Measurements from ENCODE around the gene MAPK4.

The MAPK4 gene

DNA sequence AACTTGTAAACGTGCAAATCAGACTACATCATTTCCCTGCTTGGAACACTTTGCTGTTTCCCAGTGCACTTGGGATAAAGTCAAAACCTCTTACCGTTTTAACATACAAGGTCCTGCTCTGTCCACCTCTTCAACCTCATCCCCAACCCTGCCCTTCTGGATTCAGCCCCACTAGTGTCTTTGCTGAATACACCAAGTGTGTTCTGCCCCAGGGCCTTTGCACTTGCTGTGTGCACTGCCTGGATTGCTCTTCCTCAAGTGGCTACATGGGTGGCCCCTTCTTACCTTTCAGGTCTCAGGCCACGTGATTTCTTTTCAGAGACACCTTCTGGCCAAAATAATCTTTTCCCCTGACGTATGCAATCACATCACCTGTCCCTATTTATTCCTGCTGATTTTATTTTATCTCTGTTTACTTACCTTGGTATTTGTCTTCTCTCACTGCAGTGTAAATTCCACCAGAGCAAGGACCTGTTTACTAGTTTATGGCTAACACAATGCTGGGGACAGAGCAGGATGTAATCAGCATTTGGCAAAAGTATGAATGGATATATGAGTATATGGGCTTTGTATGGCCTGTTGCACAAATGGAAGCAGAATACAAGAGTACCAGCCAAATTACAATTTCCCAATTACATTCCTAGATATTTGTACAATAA lies 63.9 kb downstream of the MAPK4 start:
- DNase-seq (ENCODE audit: low read depth): no peak

GRCh38 chr18:50624981-50625380 lies 65.1 kb downstream of the MAPK4 start:
- DNase-seq (ENCODE audit: low read depth): no peak

DNA sequence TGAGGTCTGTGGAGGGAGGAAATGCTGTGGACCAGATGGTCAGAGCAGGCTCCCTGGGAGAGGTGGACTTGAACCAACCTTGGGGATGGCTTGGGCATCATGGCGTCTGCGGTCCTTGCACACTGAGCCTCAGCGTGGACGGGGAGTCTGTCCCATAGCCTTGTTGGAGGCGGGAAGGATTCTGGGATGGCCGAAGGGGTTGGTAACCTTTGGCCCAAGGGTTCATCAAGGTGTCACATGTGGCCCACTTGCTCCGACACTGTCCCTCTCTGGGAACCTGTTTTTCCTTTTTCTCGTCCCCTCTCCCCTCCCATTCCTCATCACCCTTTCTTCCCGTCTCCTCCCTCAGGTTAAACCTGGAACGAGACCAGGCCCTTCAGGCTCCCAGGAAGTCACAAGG lies 66.4 kb downstream of the MAPK4 start:
- DNase-seq (ENCODE audit: low read depth): no peak

DNA sequence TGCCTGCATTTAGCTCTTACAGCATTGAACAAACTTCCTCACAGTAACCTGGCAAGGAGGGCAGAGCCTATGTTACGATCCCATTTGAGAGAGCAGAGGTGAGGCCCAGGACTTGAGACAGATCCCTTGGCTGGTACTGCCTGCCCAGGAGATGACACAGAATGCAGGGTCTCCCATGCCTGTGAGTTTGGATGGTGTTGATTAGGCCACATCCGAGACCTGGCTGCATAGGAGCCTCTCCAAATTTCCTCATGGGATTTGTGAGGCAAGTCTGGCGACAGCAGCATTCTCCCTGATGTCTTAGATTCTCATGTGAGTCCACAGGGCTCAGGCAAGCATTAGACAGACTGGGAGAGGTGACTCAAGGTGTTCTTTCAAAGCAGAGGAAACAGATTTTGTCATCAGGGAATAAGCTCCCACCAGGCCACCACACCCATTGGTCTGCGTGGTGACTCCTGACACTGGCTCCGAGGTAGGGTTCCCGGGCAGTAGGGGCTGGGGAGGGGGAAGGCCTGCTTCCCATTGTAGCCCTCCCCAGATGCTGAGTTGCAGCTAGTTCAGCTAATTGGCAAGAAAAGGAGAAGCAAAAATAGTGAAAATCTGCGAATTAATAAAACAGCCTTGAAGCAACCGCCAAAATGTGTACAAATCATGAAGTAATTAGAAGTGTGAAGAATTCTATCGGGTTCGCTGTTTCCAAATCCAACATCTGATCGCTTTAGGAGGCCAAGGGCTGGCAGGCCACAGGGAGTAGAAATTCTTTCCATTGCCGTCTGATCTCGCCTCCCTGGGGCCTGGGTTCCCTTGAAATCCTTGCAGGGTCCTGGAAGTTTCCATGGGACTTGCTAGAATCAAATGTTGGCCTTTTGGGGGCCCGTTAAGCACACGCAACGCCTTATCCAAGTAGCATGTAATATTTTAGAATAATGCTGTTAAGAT lies 68.0 kb downstream of the MAPK4 start:
- DNase-seq (ENCODE audit: low read depth): no peak

DNA sequence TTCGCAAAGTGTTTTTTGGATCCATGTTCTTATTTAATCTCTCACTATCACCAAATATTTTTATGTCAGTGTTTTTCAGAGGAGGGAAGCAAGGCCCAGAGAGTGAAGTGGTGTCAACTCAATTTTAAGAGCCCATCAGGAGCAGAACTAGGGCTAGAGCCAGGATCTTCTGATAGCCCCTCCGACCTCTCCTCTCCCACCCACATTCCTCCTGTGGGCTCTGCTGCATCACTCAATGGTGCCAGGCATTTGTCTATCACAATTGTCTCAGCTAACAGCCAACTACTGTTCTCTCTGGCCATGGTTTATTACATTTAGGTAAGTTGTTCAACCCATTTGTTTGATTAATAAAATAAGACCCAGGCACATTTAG lies 68.6 kb downstream of the MAPK4 start:
- DNase-seq (ENCODE audit: low read depth): no peak

- DNase-seq (ENCODE audit: low read depth): no peak
Observed at GRCh38 chr18:50629148-50629631, 69.3 kb downstream of the MAPK4 start.

GRCh38 chr18:50630895-50631294 lies 71.0 kb downstream of the MAPK4 start:
- no peak for DNase-seq (ENCODE audit: low read depth)

DNA sequence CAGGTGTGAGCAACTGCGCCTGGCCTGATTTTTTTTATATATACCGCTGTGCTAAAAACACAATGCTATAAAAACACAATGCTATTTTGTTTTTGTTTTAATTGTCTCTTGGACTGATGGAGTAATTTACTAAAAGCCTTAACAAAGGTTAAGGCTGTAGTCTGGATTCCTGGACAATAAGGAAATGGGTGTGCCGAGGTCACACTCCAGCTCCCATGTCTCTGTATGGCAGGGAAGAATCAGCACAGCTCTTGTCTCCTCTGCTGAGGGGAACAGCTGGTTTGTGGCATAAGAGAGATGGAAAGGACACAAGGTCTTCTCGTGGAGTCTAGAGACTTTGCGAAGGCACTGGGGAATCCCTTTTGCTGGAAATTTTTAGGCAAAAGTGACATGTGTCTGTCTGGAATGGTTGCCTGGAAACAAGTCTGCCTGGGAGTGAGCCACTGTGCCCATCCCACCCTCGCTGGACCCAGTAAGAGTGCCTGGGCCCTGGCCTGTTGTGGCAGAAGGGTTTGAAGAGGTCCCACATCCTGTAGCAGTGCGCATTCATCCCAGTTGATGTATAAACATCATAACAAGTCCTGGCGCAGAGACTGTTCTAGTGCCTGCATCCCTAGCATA lies 73.1 kb downstream of the MAPK4 start:
- DNase-seq (ENCODE audit: low read depth): no peak

GRCh38 chr18:50633992-50634391 lies 74.1 kb downstream of the MAPK4 start:
- DNase-seq (ENCODE audit: low read depth): no peak

DNA sequence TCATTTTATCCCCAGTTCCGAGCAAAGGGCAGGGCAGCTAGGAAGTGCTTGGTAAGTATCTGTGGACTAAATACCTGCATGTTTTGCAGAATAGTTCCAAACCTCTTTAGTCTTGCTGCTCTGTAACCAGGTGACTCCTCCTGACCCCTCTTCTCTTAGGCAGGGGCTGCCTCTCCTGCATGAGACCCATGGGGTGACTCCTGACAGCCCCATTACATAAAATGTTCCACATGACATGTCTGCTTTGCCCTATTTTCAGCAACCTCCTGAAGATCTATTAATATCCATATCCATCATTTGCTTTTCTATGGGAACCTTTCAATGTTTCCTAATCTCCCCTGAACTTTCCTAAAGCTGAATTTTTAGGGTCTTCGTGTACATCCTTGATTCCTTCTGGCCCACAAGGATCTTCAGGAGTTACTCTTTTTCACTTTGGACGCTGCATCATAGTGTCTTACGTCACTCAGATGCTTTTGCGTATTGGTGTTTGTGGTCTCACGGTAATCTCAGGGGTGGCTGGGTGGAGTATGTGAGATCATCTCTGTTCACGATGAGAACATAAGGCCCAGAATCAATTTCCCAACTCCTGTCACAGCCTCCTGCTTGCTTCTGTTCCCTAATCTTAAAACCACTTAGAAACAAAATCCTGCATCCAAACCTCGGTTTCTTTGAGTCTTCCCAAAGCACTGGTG lies 76.6 kb downstream of the MAPK4 start:
- DNase-seq (ENCODE audit: low read depth): no peak

GRCh38 chr18:50638016-50638883 lies 78.4 kb downstream of the MAPK4 start:
- DNase-seq (ENCODE audit: low read depth): no peak

DNA sequence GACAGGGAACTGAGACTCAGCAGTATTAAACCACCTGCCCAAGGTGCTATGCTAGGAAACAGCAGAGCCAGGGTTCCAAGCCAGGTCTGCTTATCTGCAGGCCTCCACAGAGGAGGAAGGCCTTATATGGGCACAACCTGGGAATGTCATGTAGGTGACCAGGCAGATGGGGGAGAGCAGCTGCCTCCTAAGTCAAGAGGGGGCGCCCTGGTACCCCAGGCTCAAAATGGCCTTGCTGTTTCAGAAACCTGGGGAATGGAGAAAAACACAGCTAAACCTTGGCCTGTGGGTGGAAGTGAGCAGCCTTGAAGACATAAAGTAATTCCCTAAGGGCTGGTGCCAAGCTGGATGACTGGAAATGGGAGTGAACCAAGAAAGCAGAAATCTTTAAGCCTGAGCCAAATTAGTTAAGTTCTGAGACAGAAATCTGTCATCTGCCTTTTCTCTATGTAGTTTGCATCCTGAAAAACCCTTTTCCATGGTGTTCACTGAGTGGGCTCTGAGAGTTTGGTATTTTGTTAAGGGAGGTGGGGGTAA lies 79.1 kb downstream of the MAPK4 start:
- DNase-seq (ENCODE audit: low read depth): no peak

- DNase-seq (ENCODE audit: low read depth): no peak
Observed at GRCh38 chr18:50639711-50640110, 79.8 kb downstream of the MAPK4 start.

- no peak for DNase-seq (ENCODE audit: low read depth)
Observed at GRCh38 chr18:50642439-50642838, 82.6 kb downstream of the MAPK4 start.

GRCh38 chr18:50644146-50644545 lies 84.3 kb downstream of the MAPK4 start:
- DNase-seq (ENCODE audit: low read depth): no peak

- DNase-seq (ENCODE audit: low read depth): no peak
Observed at GRCh38 chr18:50644807-50645206, 84.9 kb downstream of the MAPK4 start.

GRCh38 chr18:50647237-50647636 lies 87.3 kb downstream of the MAPK4 start:
- no peak for DNase-seq (ENCODE audit: low read depth)

DNA sequence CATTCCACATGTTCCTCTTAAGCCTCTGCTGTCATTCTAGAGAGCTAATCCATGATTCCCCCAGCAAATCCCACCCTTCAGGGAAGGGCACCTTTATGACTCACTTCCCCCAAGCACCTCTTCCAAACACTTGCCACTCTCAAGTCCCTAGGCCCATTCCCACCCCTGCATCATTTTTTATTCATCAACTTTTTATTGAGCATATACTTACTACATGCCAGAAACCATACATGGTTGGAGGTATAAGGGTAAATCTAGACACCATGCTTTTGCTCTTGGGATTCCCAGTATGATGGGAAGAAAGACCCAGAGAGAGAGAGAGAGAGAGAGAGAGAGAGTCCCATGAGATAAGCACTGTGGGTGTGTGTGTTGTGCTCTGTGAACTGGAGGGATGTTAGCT lies 87.9 kb downstream of the MAPK4 start:
- DNase-seq (ENCODE audit: low read depth): no peak

DNA sequence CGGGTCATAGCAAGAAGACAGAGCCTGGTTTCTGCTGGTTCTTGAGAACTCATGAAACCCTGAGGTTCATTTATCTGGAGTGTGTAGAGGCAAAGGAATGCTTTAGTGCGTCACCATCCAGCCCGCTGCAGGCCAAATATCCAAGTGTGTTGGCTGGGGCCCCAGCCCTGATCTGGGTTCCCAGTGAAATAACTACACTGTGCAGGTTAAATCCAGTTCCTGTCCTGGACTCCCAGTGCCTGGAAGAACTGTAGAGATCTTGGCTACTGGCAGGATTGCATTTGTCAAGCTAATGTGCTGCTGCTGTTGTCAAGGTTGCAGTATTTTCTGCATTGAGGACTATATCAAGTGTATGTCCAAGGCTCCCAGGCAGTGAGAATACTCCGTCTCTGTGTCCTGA lies 89.9 kb downstream of the MAPK4 start:
- DNase-seq (ENCODE audit: low read depth): no peak

- DNase-seq (ENCODE audit: low read depth): no peak
Observed at GRCh38 chr18:50651334-50651733, 91.4 kb downstream of the MAPK4 start.
